HG02970 (cell line): Measurements from ENCODE around the gene HPCAL1.
A peak's percentile ranks its signal among the peaks of the same experiment; 100 is the strongest.

ENCODE experiments used
- ATAC-seq: cut with Tn5 transposase; IDR thresholded peaks from one replicate; pipeline ENCODE4 v1.9.1; 2021; ENCODE audit warnings: mild to moderate bottlenecking, moderate library complexity, moderate number of reproducible peaks; ENCODE audit not compliant: unreplicated experiment, low FRiP score

Gene HPCAL1

DNA sequence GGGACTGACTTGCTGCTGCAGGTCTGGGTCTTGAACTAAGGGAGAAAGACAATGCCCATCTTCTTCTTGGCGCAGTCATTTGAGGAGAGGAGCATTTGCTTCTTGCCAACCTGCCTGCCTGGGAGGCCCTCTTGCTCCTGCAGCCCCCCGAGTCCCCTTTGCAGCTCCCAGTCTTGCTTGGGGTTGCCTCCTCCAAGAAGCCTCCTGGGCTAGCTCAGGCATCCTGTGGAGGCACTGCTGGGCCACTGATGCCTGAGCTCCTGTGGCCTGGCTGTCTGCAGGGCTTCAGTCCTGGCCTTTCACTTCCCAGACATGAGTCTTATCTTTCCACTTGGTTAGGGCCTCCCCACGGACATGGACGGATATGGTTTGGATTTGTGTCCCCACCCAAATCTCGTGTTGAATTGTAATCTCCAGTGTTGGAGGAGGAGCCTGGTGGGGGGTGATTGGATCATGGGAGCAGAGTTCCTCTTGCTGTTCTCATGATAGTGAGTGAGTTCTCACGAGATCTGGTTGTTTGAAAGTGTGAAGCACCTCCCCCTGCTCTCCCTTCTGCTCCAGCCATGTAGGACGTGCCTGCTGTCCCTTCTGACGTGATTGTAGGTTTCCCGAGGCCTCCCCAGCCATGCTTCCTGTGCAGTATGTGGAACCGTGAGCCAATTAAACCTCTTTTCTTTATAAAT lies 17.3 kb downstream of the HPCAL1 start:
- ATAC-seq = no peak

- ATAC-seq = no peak
Measured at GRCh38 chr2:10320575-10320931, 17.8 kb downstream of the HPCAL1 start.

- ATAC-seq = no peak
Measured at GRCh38 chr2:10320933-10321332, 18.2 kb downstream of the HPCAL1 start.

DNA sequence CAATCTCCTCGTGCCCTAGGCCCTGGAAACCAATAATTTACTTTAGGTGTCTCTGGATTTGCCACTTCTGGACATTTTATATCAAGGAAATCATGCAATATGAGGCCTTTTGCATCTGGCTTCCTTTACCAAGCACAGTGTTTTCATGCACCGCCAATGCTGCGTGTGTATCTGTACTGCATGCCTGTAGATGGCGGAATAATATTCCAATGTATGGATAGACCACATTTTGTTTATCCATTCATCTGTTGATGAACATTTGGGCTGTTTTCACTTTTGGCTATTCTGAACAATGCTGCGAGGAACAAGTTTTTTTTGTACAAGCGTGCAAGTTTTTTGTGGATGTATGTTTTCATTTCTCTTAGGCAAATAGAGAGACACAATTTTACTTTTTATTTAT lies 18.9 kb downstream of the HPCAL1 start:
- no peak for ATAC-seq

GRCh38 chr2:10322481-10322880 lies 19.8 kb downstream of the HPCAL1 start:
- ATAC-seq = no peak

- ATAC-seq = no peak
Measured at GRCh38 chr2:10322973-10323372, 20.3 kb downstream of the HPCAL1 start.

DNA sequence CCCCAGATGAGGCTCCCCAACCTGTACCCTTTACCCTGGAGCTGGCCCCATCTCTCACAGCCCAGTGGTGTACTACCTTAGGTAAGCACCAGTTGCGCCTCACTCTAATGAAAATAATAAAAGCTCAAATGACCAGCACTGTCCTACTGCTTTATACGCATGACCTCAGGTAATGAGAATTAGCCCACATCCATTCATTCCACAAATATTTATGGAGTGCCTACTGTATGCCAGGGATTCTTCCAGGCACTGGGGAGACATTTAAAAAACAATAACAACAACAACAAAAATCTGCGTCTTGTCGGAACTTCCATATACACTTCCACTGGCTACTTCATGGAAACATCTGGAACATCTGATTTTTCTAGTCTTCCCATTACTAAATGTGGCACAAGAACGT lies 20.8 kb downstream of the HPCAL1 start:
- no peak for ATAC-seq

DNA sequence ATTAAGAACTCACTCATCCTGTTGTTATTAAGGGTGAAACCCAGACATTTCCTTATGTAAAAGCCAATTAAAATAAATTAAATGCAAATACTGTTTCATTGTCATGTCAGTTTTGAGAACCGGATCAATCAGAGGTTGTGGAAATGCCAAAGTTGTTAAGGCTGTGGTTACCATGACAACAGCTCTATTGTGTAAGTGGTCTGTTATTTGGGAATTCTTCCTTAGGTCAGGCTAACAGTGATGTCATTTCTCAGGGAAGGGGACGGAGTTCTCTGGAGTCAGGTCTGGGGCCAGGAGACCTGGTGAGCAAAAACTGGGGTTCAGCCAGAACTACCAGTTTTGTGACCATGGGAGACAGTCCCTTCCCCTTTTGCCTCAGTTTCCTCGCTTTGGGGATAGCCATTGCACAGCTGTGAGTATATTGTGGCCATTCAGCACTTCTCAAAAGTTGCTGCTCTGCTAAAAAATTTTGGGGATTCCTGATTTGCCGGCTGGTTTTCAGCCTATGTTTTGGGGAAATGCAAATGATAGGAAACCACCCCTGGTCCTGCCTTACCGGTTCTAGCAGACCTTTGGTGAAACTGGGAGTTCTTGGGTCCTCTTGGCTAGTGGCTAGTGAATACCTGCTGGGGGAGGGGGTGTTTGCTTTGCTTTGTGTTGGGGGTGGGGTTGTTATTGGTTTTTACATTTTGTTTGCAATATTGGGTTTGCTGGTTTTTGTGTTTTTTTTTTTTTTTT lies 21.6 kb downstream of the HPCAL1 start:
- ATAC-seq = no peak

DNA sequence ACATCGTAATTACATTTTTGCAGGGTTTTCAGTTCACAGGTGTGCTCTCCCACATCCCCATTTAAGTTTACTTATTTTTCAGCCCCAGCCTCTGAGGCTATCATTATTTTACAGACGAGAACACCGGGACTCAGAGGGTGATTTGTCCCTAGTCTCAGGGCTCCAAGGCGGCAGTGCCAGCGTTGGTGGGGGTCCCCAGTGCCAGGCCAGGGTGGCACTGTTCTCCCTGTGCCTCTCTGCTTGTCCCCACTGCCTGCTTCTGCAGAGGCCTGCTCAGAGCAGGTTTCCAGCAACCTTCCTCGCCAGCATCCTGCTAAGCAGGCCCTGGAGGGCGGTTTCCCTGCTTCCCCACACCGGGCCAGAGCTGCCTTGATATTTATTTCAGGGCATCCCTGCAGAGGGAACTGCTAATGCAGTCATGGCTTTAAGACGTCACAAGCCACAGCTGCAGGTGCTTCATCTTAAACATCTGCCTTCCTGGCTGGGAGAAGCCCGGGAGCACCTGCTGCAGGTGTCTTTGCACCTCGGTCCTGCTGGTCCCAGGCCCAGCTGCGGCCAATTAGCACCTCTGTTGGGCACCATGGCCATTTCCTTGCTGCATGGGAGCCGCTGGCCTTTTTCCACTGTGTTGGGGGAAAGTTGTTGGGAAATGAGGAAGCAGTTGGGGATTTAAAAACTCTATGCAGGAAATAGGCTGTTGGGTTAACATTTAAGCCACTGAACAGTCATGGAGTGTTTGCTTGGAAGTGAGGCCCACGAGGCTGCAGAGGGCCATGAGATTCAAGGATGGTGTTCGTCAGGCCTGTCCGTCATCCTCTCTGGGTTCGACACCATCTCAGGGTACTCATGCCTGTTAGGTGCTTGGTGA lies 22.8 kb downstream of the HPCAL1 start:
- ATAC-seq = no peak

GRCh38 chr2:10326151-10326616 lies 23.5 kb downstream of the HPCAL1 start:
- no peak for ATAC-seq

GRCh38 chr2:10326707-10327594 lies 24.2 kb downstream of the HPCAL1 start:
- no peak for ATAC-seq

DNA sequence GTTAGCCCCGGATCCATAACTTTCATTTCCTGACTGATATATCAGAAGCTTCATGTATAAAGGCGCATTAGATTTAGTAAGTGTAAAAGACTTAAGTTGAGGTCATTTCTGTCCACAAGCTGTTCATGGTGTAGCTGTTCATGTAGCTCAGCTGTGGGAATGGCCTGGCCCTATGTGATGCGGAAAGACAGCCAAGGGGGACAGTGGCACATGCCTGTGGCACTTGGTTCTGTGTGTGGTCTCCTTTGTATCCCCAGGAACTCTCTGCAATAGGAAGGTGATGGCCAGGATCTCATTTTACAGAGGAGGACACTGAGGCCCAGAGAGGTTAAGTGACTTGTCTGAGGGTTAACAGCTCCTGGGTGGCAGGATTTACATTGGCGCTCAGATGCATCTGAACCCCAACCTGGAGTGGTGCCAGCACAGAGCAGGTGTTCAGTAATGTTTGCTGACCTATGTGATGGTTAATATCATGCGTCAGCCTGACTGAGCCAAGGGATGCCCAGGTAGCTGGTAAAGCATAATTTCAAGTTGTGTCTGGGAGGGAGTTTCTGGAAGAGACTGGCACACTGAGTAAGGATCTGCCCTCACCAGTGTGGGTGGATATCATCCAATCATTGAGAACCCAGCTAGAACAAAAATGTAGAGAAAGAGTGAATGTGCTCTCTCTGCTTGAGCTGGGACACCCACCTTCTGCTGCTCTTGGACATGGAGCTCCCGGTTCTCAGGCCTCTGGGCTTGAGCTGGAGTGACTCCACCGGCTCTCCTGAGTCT lies 25.4 kb downstream of the HPCAL1 start:
- ATAC-seq = no peak

- ATAC-seq = no peak
Measured at GRCh38 chr2:10328670-10329579, 26.2 kb downstream of the HPCAL1 start.

DNA sequence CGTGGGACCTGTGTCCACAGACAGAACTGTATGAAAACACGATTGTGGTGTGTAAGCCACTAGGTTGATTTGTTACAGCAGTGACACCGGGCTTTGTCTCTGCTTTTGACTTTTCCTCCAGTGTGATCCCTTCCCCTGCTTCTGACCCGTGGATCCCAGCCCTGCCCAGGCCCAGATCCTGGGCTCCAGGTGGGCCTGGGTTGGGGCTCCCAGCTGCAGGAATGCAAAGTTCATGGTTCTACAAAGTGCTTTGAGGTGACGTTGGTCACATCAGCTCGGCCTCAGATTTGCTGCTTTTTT lies 26.8 kb downstream of the HPCAL1 start:
- no peak for ATAC-seq

GRCh38 chr2:10329880-10330699 lies 27.4 kb downstream of the HPCAL1 start:
- no peak for ATAC-seq

DNA sequence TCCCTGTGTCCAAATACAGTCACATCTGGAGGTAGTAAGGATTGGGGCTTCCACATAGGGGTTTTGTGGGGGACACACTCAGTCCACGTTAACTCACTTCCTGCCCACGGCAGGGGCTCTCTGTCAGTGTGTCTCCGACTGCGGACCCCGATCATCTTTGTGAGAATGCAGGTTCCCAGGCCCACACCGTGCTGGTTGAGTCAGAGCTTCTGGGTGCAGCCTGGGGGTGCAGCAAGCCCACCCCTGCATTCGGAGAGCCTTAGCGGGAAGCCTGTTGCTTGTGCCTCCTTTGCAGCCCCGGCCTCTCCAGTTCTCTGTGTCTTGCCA lies 28.0 kb downstream of the HPCAL1 start:
- no peak for ATAC-seq

- peak; percentile 47 for ATAC-seq
Measured at GRCh38 chr2:10331027-10331701, 28.5 kb downstream of the HPCAL1 start.
